HCT116 (cell line): Measurements from ENCODE around the gene ARF1.

Experiments
- CBX3 ChIP-seq: IDR thresholded peaks from 2 replicates; pipeline ENCODE4 v1.6.1; 2012; ENCODE audit warnings: low read depth
- CTCF ChIP-seq, 3 experiments: fragments of 200-600 bp in 1 of 3; sonication (generic) in 1 of 3; IDR thresholded peaks in 2 of 3; conservative IDR thresholded peaks in 1 of 3; 2 replicates each; pipeline ENCODE4 v1.5.1; 2012 to 2017; ENCODE audit warnings: low read depth in 2 of 3, low read length in 2 of 3, antibody characterized with exemption in 1 of 3, borderline replicate concordance in 1 of 3, control low read depth in 1 of 3, mild to moderate bottlenecking in 1 of 3, mixed read lengths in 1 of 3, mixed run types in 1 of 3, moderate library complexity in 1 of 3; ENCODE audit not compliant: insufficient read depth in 1 of 3
- EZH2 ChIP-seq: fragments of 200-600 bp; sonication (generic); IDR thresholded peaks from 2 replicates; pipeline ENCODE4 v1.6.1; 2017; ENCODE audit warnings: antibody characterized with exemption, mixed run types
- POLR2AphosphoS5 ChIP-seq: IDR thresholded peaks from 2 replicates; pipeline ENCODE4 v1.6.1; 2011; ENCODE audit warnings: mild to moderate bottlenecking, low read depth, low read length, moderate library complexity

GRCh38 chr1:228101994-228102790 is 19.7 kb downstream of the ARF1 start:
- TF ChIP-seq CTCF (IDR thresholded peaks at IDR 0.05 in 2 of 3, conservative IDR thresholded peaks at IDR 0.05 in 1 of 3; ENCODE audit: borderline replicate concordance in 1 of 3, insufficient read depth in 1 of 3, low read depth in 2 of 3, low read length in 2 of 3) (no peak), POLR2AphosphoS5 (no peak), EZH2 (no peak), CBX3 (no peak)
